ENCODE results near the gene WSCD1. TPM values are rescaled to one million over a fixed set of nuclear protein-coding genes. Genes with fewer than 3 reads are reported as not detected.

WSCD1 gene
- total and polyA plus RNA-seq, 9 donors, result 0.53 to 4.4 (median 1.7) TPM

GRCh38 chr17:6092182-6092902 is 22.2 kb downstream of the WSCD1 start:
- Histone ChIP-seq H3K9me3 (no peaks in the 10 kb centered on the region), H3K36me3 (no peaks in the 10 kb centered on the region), H3K4me1 (ENCODE audit: insufficient read depth) (no peaks in the 10 kb centered on the region), H3K27ac (no peak overlapping the region), H3K27me3 (no peaks in the 10 kb centered on the region), H3K4me3 (no peak overlapping the region)
- no peak for DNase-seq
- intact Hi-C loops (cut with DNase I), result no loop called here
- WGBS, 3 donors, result 79 to 84% (median 82%) methylated on average over 14 of the region's 14 CpGs
- TF ChIP-seq EP300 (IDR thresholded peaks at IDR 0.05) (no peak), CTCF (IDR thresholded peaks at IDR 0.05) (no peak), POLR2A (IDR thresholded peaks at IDR 0.05) (no peak)

- 81 to 87% (median 84%) methylated on average over 11 of the region's 11 CpGs for WGBS, 3 donors
- Histone ChIP-seq H3K9me3 (no peaks in the 10 kb centered on the region), H3K36me3 (no peaks in the 10 kb centered on the region), H3K4me3 (no peak overlapping the region), H3K27ac (no peak overlapping the region), H3K27me3 (no peaks in the 10 kb centered on the region), H3K4me1 (ENCODE audit: insufficient read depth) (no peaks in the 10 kb centered on the region)
- no peak for DNase-seq
- intact Hi-C loops (cut with DNase I), result no loop called here
- TF ChIP-seq POLR2A (IDR thresholded peaks at IDR 0.05) (no peak), EP300 (IDR thresholded peaks at IDR 0.05) (no peak), CTCF (IDR thresholded peaks at IDR 0.05) (no peak)
These were observed 22.8 kb downstream of the WSCD1 start for GRCh38 chr17:6092903-6093468.

- intact Hi-C loops (cut with DNase I), result no loop called here
These were observed 24.3 kb downstream of the WSCD1 start for GRCh38 chr17:6094453-6094852.

GRCh38 chr17:6094926-6095325 is 24.7 kb downstream of the WSCD1 start:
- H3K4me1 ChIP-seq (ENCODE audit: insufficient read depth), result no peaks in the 10 kb centered on the region
- no peak overlapping the region for H3K4me3 ChIP-seq
- H3K27ac ChIP-seq, result no peak overlapping the region
- 84 to 87% (median 86%) methylated on average over 11 of the region's 11 CpGs for WGBS, 3 donors
- H3K9me3 ChIP-seq, result no peaks in the 10 kb centered on the region
- intact Hi-C loops (cut with DNase I), result no loop called here
- H3K36me3 ChIP-seq, result no peaks in the 10 kb centered on the region
- H3K27me3 ChIP-seq, result no peaks in the 10 kb centered on the region
- no peak for TF ChIP-seq POLR2A (IDR thresholded peaks at IDR 0.05)
- DNase-seq, result no peak

More at GRCh38 chr17:6094453-6094852, 24.3 kb downstream of the WSCD1 start:
- H3K27me3 ChIP-seq, result no peaks in the 10 kb centered on the region
- H3K9me3 ChIP-seq, result no peaks in the 10 kb centered on the region
- no peak overlapping the region for H3K4me3 ChIP-seq
- no peaks in the 10 kb centered on the region for H3K4me1 ChIP-seq (ENCODE audit: insufficient read depth)
- H3K36me3 ChIP-seq, result no peaks in the 10 kb centered on the region
- no peak overlapping the region for H3K27ac ChIP-seq
- WGBS, 3 donors, result 63 to 85% (median 83%) methylated on average over 1 of the region's 1 CpG
- DNase-seq, result no peak
- no peak for TF ChIP-seq POLR2A (IDR thresholded peaks at IDR 0.05)
- TF ChIP-seq EP300 (IDR thresholded peaks at IDR 0.05), result no peak
- no peak for TF ChIP-seq CTCF (IDR thresholded peaks at IDR 0.05)

- Histone ChIP-seq H3K27me3 (no peaks in the 10 kb centered on the region), H3K27ac (no peak overlapping the region), H3K36me3 (no peaks in the 10 kb centered on the region), H3K4me1 (ENCODE audit: insufficient read depth) (no peaks in the 10 kb centered on the region), H3K4me3 (no peak overlapping the region), H3K9me3 (no peaks in the 10 kb centered on the region)
- intact Hi-C loops (cut with DNase I), result no loop called here
- TF ChIP-seq POLR2A (IDR thresholded peaks at IDR 0.05) (no peak), EP300 (IDR thresholded peaks at IDR 0.05) (no peak), CTCF (IDR thresholded peaks at IDR 0.05) (no peak)
- no peak for DNase-seq
- 81 to 87% (median 83%) methylated on average over 6 of the region's 6 CpGs for WGBS, 3 donors
These were observed 25.3 kb downstream of the WSCD1 start for GRCh38 chr17:6095501-6095900.

Data from ovary (tissue), 9 donors.